LNCaP clone FGC (cell line): ENCODE data around the gene PDLIM5.

Source experiments
- DNase-seq: peaks from one replicate; pipeline ENCODE4 v3.0.0-alpha.2; 2011; ENCODE audit warnings: low read depth
- H3K4me3 ChIP-seq: 2 replicates; pipeline ENCODE4 v1.5.1; 2011; ENCODE audit warnings: mild to moderate bottlenecking, low read depth, low read length, control low read depth
- TF ChIP-seq, protein P1 (sequence below): IDR thresholded peaks from 2 replicates; pipeline ENCODE4 v1.5.1; 2012; ENCODE audit warnings: mild to moderate bottlenecking; ENCODE audit not compliant: control insufficient read depth, insufficient read depth; ENCODE audit errors: extremely low read depth

The PDLIM5 gene

DNA sequence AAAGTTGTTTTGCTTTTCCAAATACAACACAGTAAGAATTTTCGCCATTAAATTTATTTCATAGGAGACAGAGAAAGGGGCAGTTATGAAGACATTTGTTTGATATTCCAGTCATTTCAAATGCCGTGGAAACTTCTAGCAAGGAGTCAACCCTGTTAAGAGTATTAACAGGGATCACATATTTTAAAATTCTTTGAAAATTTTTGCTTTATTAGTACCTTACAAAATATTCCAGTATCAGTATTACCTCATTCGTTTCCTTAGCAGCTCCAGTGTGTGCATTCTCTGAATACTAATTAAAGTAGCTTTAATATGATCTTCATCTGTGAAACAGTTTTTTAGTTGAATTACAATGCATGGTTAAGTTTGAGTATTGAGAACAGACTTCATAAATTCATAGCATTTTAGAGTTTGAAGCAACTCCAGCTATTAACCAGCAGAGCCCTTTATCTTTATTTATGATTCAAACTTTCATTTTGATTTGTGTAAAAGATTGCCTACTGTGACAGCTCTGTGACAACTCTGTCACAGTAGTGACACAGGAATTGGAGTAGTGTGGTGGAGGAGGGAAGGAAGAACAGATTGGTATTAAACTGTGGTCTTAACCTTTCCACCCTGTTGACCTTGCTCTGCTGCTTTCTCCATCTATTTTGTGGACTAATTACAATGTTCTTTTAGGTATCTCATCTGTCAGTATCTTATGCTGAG lies 86.3 kb downstream of the PDLIM5 start:
- H3K4me3 ChIP-seq = no peak overlapping the region
- TF ChIP-seq, protein P1, sequence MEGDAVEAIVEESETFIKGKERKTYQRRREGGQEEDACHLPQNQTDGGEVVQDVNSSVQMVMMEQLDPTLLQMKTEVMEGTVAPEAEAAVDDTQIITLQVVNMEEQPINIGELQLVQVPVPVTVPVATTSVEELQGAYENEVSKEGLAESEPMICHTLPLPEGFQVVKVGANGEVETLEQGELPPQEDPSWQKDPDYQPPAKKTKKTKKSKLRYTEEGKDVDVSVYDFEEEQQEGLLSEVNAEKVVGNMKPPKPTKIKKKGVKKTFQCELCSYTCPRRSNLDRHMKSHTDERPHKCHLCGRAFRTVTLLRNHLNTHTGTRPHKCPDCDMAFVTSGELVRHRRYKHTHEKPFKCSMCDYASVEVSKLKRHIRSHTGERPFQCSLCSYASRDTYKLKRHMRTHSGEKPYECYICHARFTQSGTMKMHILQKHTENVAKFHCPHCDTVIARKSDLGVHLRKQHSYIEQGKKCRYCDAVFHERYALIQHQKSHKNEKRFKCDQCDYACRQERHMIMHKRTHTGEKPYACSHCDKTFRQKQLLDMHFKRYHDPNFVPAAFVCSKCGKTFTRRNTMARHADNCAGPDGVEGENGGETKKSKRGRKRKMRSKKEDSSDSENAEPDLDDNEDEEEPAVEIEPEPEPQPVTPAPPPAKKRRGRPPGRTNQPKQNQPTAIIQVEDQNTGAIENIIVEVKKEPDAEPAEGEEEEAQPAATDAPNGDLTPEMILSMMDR = no peak
- DNase-seq = no peak

DNA sequence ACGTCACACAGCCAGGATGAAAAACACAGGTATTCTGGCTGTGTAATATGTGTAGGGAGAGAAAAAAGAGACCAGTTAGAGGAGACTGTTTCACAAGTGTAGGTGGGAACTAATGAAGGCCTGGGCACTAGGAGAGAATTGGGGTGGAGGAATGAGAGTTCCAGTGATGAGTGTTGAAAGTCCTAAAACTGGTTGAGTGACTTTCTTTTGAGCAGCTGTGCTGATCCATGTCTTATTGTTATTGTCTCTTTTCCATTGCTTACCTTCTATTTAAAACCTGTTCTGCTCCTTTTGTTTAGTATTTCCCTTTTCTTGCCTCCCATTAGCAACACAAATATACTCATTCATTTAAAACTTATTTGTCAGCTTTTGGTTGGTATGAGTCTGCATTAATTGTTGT lies 88.7 kb downstream of the PDLIM5 start:
- TF ChIP-seq, protein P1 = no peak
- peak; percentile 63 for DNase-seq
- H3K4me3 ChIP-seq = no peak overlapping the region

DNA sequence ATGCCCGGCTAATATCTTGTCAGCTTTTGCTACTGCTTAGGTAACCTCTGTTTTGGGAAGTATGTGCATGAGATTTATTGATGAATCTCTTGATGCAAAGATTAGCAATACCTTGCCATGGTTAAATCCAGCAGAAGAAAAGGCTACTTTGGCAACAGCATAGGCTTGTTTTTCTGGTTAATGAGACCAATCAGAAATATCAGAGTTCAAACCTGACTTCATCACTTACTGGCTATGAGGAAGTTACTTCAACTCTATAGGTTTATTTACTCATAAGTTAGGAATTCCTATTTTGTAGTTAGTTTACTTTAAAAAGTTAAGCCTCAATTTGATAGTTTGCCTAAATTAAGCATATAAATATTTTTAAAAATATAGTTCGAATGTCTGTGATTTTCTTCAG lies 93.1 kb downstream of the PDLIM5 start:
- DNase-seq = no peak
- H3K4me3 ChIP-seq = no peak overlapping the region
- TF ChIP-seq, protein P1 = no peak

DNA sequence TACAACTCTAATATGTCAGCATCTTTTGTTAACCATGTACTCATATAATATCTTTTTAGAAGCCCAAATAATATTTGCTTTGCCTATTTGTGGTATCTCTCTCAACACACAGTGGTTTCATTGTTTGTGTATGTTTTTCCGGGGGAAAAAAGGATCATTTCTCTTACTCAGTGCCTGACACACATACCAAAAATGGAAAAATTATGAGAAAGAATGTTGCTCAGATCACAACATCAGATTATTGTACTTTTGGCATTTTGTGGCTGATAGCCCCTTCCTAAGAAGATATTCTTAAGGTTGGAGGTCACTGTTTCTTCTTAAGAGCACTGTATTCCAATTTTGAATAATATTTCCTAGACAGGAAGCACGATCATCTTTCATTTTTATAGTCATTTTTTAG lies 93.6 kb downstream of the PDLIM5 start:
- no peak overlapping the region for H3K4me3 ChIP-seq
- TF ChIP-seq, protein P1 = no peak
- no peak for DNase-seq

DNA sequence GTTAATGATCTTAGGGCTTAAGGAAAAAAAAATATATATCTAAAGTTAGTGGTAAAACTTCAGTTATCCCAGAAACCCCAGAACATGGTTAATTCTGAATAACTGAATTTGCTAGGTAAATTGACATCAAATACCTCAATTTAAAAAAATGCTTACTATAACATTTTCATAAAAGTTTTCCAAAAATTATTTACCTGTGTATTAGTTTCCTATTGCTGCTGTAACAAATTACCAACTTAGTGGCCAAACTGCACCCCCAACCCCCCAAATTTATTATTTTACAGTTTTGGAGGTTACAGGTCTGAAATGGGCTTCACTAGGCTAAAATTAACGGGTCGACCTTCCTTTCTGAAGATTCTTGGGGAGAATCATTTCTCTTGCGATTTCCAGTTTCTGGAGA lies 95.2 kb downstream of the PDLIM5 start:
- TF ChIP-seq, protein P1 = no peak
- no peak overlapping the region for H3K4me3 ChIP-seq
- DNase-seq = no peak

DNA sequence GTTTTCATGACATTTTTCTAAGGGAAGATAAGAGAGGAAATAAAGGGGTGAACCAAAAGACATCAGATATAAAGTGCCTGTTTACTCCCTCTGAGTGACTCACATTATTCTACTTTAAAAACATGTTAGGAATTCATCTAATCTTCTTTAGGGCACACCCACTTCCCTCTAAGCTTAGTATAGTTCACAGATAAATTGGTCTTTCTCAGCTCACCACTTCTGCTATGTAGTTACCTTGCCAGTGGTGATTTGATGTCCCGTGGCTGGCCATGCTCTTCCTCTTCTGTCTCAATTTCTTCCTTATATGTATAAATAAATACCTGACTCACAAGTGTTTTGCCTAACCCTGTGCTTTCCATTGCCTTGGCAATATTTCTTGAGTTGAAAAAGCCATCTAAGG lies 96.8 kb downstream of the PDLIM5 start:
- H3K4me3 ChIP-seq = no peak overlapping the region
- no peak for DNase-seq
- TF ChIP-seq, protein P1 = no peak

DNA sequence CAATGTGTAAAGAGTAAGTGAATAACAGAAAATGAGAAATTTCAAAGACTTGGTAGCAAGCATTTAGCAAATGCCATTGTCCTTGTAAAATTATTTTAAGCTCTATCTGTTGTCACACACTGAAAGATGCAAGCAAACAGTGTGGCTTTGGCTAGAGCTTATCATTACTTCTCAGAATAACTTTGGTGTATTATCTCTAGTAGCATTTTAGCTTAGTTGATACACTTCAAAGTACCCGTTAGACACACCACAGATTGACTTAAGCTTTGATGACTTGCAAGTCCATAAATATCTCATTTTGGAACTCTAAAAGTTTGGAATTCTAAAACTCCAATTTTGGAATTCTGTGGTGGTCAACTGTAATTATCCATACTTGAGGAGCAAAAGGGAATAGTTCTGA lies 98.6 kb downstream of the PDLIM5 start:
- no peak overlapping the region for H3K4me3 ChIP-seq
- TF ChIP-seq, protein P1 = no peak
- DNase-seq = no peak
